Endodermal cell (in vitro differentiated cells): ENCODE measurements around the gene ZNF627. TPM values are rescaled to one million over a fixed set of nuclear protein-coding genes. Genes with fewer than 3 reads are reported as not detected.
A peak's percentile ranks its signal among the peaks of the same experiment; 100 is the strongest.

ENCODE experiments used
- DNase-seq: peaks from one replicate; pipeline ENCODE4 v3.0.0-alpha.2; 2017
- H3K27ac ChIP-seq: 2 replicates; pipeline ENCODE4 v1.5.1; 2013; ENCODE audit warnings: mild to moderate bottlenecking, low read depth, low read length, moderate library complexity
- H3K27me3 ChIP-seq: 2 replicates; pipeline ENCODE4 v1.6.1; 2013; ENCODE audit warnings: mild to moderate bottlenecking, low read length, moderate library complexity; ENCODE audit not compliant: insufficient read depth, control insufficient read depth, poor library complexity, severe bottlenecking
- H3K36me3 ChIP-seq: 2 replicates; pipeline ENCODE4 v1.7.0; 2013; ENCODE audit warnings: mild to moderate bottlenecking, low read length, moderate library complexity; ENCODE audit not compliant: control insufficient read depth, insufficient read depth
- H3K4me1 ChIP-seq: one replicate; pipeline ENCODE4 v1.7.0; 2013; ENCODE audit warnings: low read length; ENCODE audit not compliant: control insufficient read depth, insufficient read depth
- H3K4me3 ChIP-seq: 2 replicates; pipeline ENCODE4 v1.5.1; 2013; ENCODE audit warnings: mild to moderate bottlenecking, low read length, moderate library complexity
- H3K9ac ChIP-seq: 2 replicates; pipeline ENCODE4 v1.6.1; 2013; ENCODE audit warnings: mild to moderate bottlenecking, low read length, moderate library complexity; ENCODE audit not compliant: poor library complexity, severe bottlenecking; ENCODE audit errors: extremely low read depth
- H3K9me3 ChIP-seq: 2 replicates; pipeline ENCODE4 v1.6.1; 2013; ENCODE audit warnings: mild to moderate bottlenecking, low read length, moderate library complexity; ENCODE audit not compliant: control insufficient read depth
- H3K27ac Mint-ChIP-seq: 2 replicates; pipeline ENCODE4 v1.8.0; 2020; ENCODE audit warnings: mixed read lengths
- H3K27me3 Mint-ChIP-seq: 2 replicates; pipeline ENCODE4 v1.8.0; 2021; ENCODE audit warnings: mild to moderate bottlenecking, mixed read lengths; ENCODE audit not compliant: insufficient read depth
- H3K36me3 Mint-ChIP-seq: 2 replicates; pipeline ENCODE4 v1.8.0; 2020; ENCODE audit warnings: low read depth, mixed read lengths
- H3K4me1 Mint-ChIP-seq: 2 replicates; pipeline ENCODE4 v1.8.0; 2020; ENCODE audit warnings: mixed read lengths
- H3K4me3 Mint-ChIP-seq: 2 replicates; pipeline ENCODE4 v1.8.0; 2020; ENCODE audit warnings: mild to moderate bottlenecking, moderate library complexity, mixed read lengths
- H3K9me3 Mint-ChIP-seq: 2 replicates; pipeline ENCODE4 v1.8.0; 2020; ENCODE audit warnings: mild to moderate bottlenecking, mixed read lengths
- WGBS, 2 experiments: methylation state at CpG; one replicate each; pipeline versions ENCODE4 v1.1.5 to v1.1.7; 2013; ENCODE audit warnings: missing lambda C conversion rate in 2 of 2, mixed read lengths in 1 of 2; ENCODE audit not compliant: insufficient coverage in 1 of 2, insufficient read length in 1 of 2; 5-methylcytosine and 5-hydroxymethylcytosine counted together
- total RNA-seq, 2 donors: library from RNA; stranded (reverse); fragmentation: NEBNext Ultra II Directional in 1 of 2; extraction: Animal tissue kit (Norgen Biotek cat#: 25700) in 1 of 2; gene quantifications; 2 replicates in 1 of 2; 3 replicates in 1 of 2; pipeline ENCODE4 v1.2.1, GENCODE V29; 2021
- TF ChIP-seq, protein P1 (sequence below): fragments of 200-600 bp; sonication (generic); conservative IDR thresholded peaks from 2 replicates; pipeline ENCODE4 v1.5.0; 2021; ENCODE audit warnings: antibody characterized with exemption, mild to moderate bottlenecking

ZNF627 gene
- total RNA-seq, 2 donors from 2014 or later = 22.0 to 30.5 TPM

DNA sequence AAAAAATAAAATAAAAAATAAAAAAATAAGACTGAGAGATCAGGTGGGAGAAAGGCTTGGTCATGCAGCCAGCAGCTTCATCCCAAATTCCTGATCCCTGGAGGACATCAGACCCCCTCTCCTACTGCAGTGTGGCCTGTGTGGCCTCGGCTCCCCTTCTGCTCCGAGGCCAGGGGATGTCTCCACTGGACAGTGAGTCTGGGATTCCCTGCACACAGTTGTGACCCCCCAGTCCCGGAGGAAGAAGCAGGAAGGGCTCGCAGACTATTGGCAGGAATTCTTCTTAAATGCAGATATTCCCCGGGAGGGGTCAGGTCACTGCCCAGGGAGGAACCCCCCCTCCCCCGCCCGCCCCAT is 41.9 kb downstream of the ZNF627 start:
- 7 to 26% methylated on average over 3 to 7 of the region's 7 CpGs for WGBS, 2 experiments
- Mint-ChIP-seq H3K4me1 (no peaks in the 10 kb centered on the region), H3K27ac (no peak overlapping the region), H3K36me3 (peaks cover 3% of the 10 kb centered on the region), H3K4me3 (peak overlapping the region; percentile 80), H3K9me3 (peaks cover 12% of the 10 kb centered on the region), H3K27me3 (peaks cover 3% of the 10 kb centered on the region)
- Histone ChIP-seq H3K4me1 (no peaks in the 10 kb centered on the region), H3K27me3 (no peaks in the 10 kb centered on the region), H3K27ac (no peak overlapping the region), H3K9ac (no peak overlapping the region), H3K36me3 (no peaks in the 10 kb centered on the region), H3K4me3 (peak overlapping the region; percentile 90), H3K9me3 (no peaks in the 10 kb centered on the region)
- DNase-seq = no peak
- TF ChIP-seq, protein P1, sequence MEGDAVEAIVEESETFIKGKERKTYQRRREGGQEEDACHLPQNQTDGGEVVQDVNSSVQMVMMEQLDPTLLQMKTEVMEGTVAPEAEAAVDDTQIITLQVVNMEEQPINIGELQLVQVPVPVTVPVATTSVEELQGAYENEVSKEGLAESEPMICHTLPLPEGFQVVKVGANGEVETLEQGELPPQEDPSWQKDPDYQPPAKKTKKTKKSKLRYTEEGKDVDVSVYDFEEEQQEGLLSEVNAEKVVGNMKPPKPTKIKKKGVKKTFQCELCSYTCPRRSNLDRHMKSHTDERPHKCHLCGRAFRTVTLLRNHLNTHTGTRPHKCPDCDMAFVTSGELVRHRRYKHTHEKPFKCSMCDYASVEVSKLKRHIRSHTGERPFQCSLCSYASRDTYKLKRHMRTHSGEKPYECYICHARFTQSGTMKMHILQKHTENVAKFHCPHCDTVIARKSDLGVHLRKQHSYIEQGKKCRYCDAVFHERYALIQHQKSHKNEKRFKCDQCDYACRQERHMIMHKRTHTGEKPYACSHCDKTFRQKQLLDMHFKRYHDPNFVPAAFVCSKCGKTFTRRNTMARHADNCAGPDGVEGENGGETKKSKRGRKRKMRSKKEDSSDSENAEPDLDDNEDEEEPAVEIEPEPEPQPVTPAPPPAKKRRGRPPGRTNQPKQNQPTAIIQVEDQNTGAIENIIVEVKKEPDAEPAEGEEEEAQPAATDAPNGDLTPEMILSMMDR = no peak

DNA sequence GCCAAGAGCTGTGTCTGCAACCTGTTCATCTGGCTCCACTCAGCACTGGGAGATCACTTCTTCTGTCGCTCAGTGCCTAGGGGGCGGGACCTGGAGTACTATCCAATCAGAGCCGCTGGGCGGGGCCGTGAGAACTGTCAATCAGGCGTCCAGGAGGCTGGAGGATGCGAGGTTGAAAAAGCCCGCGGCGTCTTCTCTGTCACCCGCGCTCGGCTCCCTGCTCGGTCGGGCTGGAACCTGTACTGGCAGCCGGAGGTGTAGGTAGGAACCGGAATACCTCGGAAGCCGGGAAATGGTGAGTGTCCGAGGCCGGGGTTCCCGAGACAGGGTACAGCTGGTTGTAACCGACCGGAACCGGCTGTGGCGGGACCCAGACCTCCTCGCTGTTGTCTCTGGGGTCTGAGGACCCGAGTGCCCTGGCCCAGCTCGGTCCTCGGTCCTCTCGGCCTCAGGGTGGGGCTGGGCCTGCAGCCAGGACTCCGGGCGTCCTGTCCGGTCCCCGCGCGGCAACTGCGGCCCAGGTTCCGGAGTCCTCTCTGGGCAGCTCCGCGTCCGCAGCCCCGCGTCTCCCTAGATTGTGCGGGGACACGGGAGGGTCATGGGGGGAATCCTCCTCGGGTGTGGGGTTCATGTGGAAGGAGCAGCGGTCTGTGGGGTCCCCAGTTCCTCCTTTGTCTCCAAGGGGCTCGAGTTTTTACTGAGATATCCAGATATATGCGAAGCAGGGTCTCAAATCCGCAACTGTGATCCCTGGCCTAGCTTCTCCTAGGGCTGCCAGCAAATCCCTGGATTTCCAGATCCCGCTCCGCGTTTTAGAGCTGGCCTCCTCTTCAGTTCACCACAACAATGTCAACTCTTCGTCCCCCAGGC is 42.6 kb downstream of the ZNF627 start:
- TF ChIP-seq, protein P1 = no peak
- no peaks in the 10 kb centered on the region for H3K27me3 ChIP-seq
- peak overlapping the region; percentile 61 for H3K27ac ChIP-seq
- Mint-ChIP-seq H3K4me1 (no peaks in the 10 kb centered on the region), H3K27me3 (peaks cover 3% of the 10 kb centered on the region), H3K27ac (peak overlapping the region; percentile 87), H3K4me3 (peak overlapping the region; percentile 80), H3K9me3 (peaks cover 11% of the 10 kb centered on the region), H3K36me3 (peaks cover 9% of the 10 kb centered on the region)
- 0% methylated on average over 29 to 55 of the region's 55 CpGs for WGBS, 2 experiments
- DNase-seq = peak; percentile 99
- no peaks in the 10 kb centered on the region for H3K36me3 ChIP-seq
- H3K9ac ChIP-seq = peak overlapping the region; percentile 92
- no peaks in the 10 kb centered on the region for H3K9me3 ChIP-seq
- peak overlapping the region; percentile 90 for H3K4me3 ChIP-seq
- no peaks in the 10 kb centered on the region for H3K4me1 ChIP-seq

DNA sequence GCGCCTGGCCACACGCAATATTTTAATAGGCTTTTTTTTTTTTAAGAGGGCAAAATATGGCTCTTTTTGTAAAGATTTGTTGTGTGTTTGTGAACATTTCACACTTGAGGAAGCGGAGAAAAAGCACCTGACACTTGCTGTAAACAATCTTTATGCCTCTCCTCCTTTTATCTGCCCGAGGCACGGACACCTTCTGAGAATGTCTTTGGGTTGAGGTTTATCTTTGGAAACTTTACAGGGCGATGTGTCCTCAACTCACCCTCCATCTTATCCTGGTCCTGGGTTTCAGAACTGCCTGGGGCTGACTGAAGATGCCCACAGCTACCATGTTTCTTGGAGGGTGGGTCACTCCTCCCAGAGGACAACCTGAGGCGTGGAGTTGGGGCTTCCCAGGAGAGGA is 44.0 kb downstream of the ZNF627 start:
- peaks cover 9% of the 10 kb centered on the region for H3K36me3 Mint-ChIP-seq
- H3K27ac Mint-ChIP-seq = no peak overlapping the region
- no peaks in the 10 kb centered on the region for H3K4me1 ChIP-seq
- peaks cover 3% of the 10 kb centered on the region for H3K27me3 Mint-ChIP-seq
- no peak overlapping the region for H3K4me3 Mint-ChIP-seq
- H3K36me3 ChIP-seq = no peaks in the 10 kb centered on the region
- H3K9ac ChIP-seq = no peak overlapping the region
- no peaks in the 10 kb centered on the region for H3K9me3 ChIP-seq
- H3K4me3 ChIP-seq = no peak overlapping the region
- TF ChIP-seq, protein P1 = no peak
- no peak overlapping the region for H3K27ac ChIP-seq
- WGBS, 2 experiments = 83 to 90% methylated on average over 1 to 6 of the region's 7 CpGs
- no peak for DNase-seq
- H3K27me3 ChIP-seq = no peaks in the 10 kb centered on the region
- no peaks in the 10 kb centered on the region for H3K4me1 Mint-ChIP-seq
- peaks cover 8% of the 10 kb centered on the region for H3K9me3 Mint-ChIP-seq
